GM12878 (cell line): ENCODE measurements around the gene ADGRV1. TPM values are rescaled to one million over a fixed set of nuclear protein-coding genes. Genes with fewer than 3 reads are reported as not detected.

ENCODE experiments used
- ATAC-seq: fragments of 200-7000 bp; cut with Tn5 transposase; 3 replicates; pipeline ENCODE4 v1.9.1; 2020; ENCODE audit warnings: mild to moderate bottlenecking, moderate library complexity
- BruUV-seq: library from RNA; stranded (reverse); fragments of 400-500 nt; replicated peaks from 2 replicates; lab custom pipeline; 2021; lab: Mats Ljungman, UMichigan
- CTCF ChIA-PET: fragments of 300-600 bp; sonication (Branson Sonifier 250); formaldehyde crosslinking; extraction: SDS; loops from one replicate; lab custom pipeline; 2021; ENCODE audit warnings: inconsistent platforms; lab: Yijun Ruan, JAX
- POLR2A ChIA-PET: fragments of 350-600 bp; formaldehyde crosslinking; extraction: SDS; loops from one replicate; lab custom pipeline; 2021; ENCODE audit warnings: inconsistent platforms; lab: Charles Lee
- RAD21 ChIA-PET: fragments of 300-600 bp; sonication (Branson Sonifier 250); formaldehyde crosslinking; loops from one replicate; lab custom pipeline; 2023; ENCODE audit warnings: antibody characterized with exemption; ENCODE audit not compliant: unreplicated experiment; lab: Charles Lee
- SMC1A ChIA-PET: fragments of 300-600 bp; sonication (Branson Sonifier 250); formaldehyde crosslinking; loops from one replicate; lab custom pipeline; 2023; ENCODE audit not compliant: unreplicated experiment, uncharacterized antibody; lab: Charles Lee
- DNase-seq: peaks from one replicate; pipeline ENCODE4 v3.0.0-alpha.2; 2011; ENCODE audit warnings: low read depth, low spot score
- FAIRE-seq: peaks from 3 replicates; lab custom pipeline; 2011; peaks lifted over from hg19 to GRCh38; lab: Jason Lieb, UNC
- H2AFZ ChIP-seq: 2 replicates; pipeline ENCODE4 v1.6.0; 2011; ENCODE audit warnings: low read depth, low read length, control low read depth; ENCODE audit not compliant: control insufficient read depth
- H3K27ac ChIP-seq: 2 replicates; pipeline ENCODE4 v1.5.1; 2011; ENCODE audit warnings: control low read depth; ENCODE audit not compliant: control insufficient read depth, insufficient read depth
- H3K27me3 ChIP-seq, 2 experiments: replicated peaks in 1 of 2; 2 replicates each; pipeline versions ENCODE4 v1.6.0 to v1.6.1; 2011; ENCODE audit warnings: low read length in 1 of 2; ENCODE audit not compliant: control insufficient read depth in 2 of 2, insufficient read depth in 2 of 2
- H3K36me3 ChIP-seq, 2 experiments: 2 replicates each; pipeline ENCODE4 v1.5.1; 2011; ENCODE audit warnings: low read length in 1 of 2; ENCODE audit not compliant: control insufficient read depth in 2 of 2, insufficient read depth in 2 of 2
- H3K4me1 ChIP-seq: 2 replicates; pipeline ENCODE4 v1.6.1; 2011; ENCODE audit warnings: mild to moderate bottlenecking, low read length, moderate library complexity, mixed read lengths; ENCODE audit not compliant: control insufficient read depth, insufficient read depth
- H3K4me2 ChIP-seq: 2 replicates; pipeline ENCODE4 v1.6.0; 2011; ENCODE audit warnings: control low read depth; ENCODE audit not compliant: control insufficient read depth, insufficient read depth
- H3K4me3 ChIP-seq: fragments of 200-600 bp; sonication (generic); 2 replicates; pipeline ENCODE4 v1.5.1; 2016
- H3K79me2 ChIP-seq: 2 replicates; pipeline ENCODE4 v1.6.0; 2011; ENCODE audit warnings: low read length; ENCODE audit not compliant: control insufficient read depth, insufficient read depth
- H3K9ac ChIP-seq: 2 replicates; pipeline ENCODE4 v1.8.0; 2011; ENCODE audit warnings: low read length, control low read depth, mixed read lengths; ENCODE audit not compliant: control insufficient read depth, insufficient read depth
- H3K9me3 ChIP-seq: replicated peaks from 3 replicates; pipeline ENCODE4 v1.5.1; 2011; ENCODE audit warnings: mild to moderate bottlenecking, low read length; ENCODE audit not compliant: control insufficient read depth, insufficient read depth
- H4K20me1 ChIP-seq: 2 replicates; pipeline ENCODE4 v1.6.0; 2011; ENCODE audit not compliant: control insufficient read depth, insufficient read depth
- ASH2L ChIP-seq: fragments of 300-600, 200-600 bp; sonication (generic); IDR thresholded peaks from 2 replicates; pipeline ENCODE4 v1.6.1; 2017; ENCODE audit warnings: low read depth, mild to moderate bottlenecking, borderline replicate concordance
- BMI1 ChIP-seq: fragments of 450-650 bp; IDR thresholded peaks from 2 replicates; pipeline ENCODE4 v1.6.1; 2016; ENCODE audit warnings: mild to moderate bottlenecking, moderate library complexity, borderline replicate concordance
- ETV6 ChIP-seq, 2 experiments: fragments of 450-650 bp in 1 of 2; IDR thresholded peaks in 1 of 2; conservative IDR thresholded peaks in 1 of 2; 2 replicates each; pipeline ENCODE4 v1.6.1; 2014; ENCODE audit warnings: antibody characterized with exemption in 1 of 2, borderline replicate concordance in 1 of 2, low read depth in 1 of 2, mild to moderate bottlenecking in 1 of 2, moderate library complexity in 1 of 2
- EZH2 ChIP-seq: IDR thresholded peaks from 2 replicates; pipeline ENCODE4 v1.6.1; 2012; ENCODE audit warnings: low read depth, mild to moderate bottlenecking, control low read depth, inconsistent platforms, low read length, borderline replicate concordance; ENCODE audit not compliant: control insufficient read depth
- FOXK2 ChIP-seq: fragments of 450-650 bp; IDR thresholded peaks from 2 replicates; pipeline ENCODE4 v1.6.1; 2017; ENCODE audit warnings: mild to moderate bottlenecking, moderate library complexity
- HCFC1 ChIP-seq: fragments of 150-350 bp; IDR thresholded peaks from 2 replicates; pipeline ENCODE4 v1.6.1; 2014; ENCODE audit warnings: low read length
- IKZF1 ChIP-seq: fragments of 450-650 bp; conservative IDR thresholded peaks from 2 replicates; pipeline ENCODE4 v1.6.1; 2017; ENCODE audit warnings: antibody characterized with exemption, mild to moderate bottlenecking
- NFXL1 ChIP-seq: fragments of 450-650 bp; IDR thresholded peaks from 2 replicates; pipeline ENCODE4 v1.6.1; 2017; ENCODE audit warnings: antibody characterized with exemption, mild to moderate bottlenecking, borderline replicate concordance
- NRF1 ChIP-seq: conservative IDR thresholded peaks from 2 replicates; pipeline ENCODE4 v1.6.1; 2011; ENCODE audit warnings: mild to moderate bottlenecking, low read depth, low read length, improper control_type of control experiment
- RAD51 ChIP-seq: fragments of 450-650 bp; IDR thresholded peaks from 2 replicates; pipeline ENCODE4 v1.6.1; 2016; ENCODE audit warnings: moderate library complexity, mild to moderate bottlenecking, inconsistent platforms
- SREBF1 ChIP-seq: IDR thresholded peaks from 2 replicates; pipeline ENCODE4 v1.6.1; 2012; ENCODE audit warnings: mild to moderate bottlenecking, low read length
- ZBED1 ChIP-seq: IDR thresholded peaks from 2 replicates; pipeline ENCODE4 v1.6.1; 2016; ENCODE audit warnings: borderline replicate concordance
- WGBS: methylation state at CpG from one replicate; pipeline ENCODE4 v1.1.6; 2016; ENCODE audit warnings: low lambda C conversion rate; ENCODE audit not compliant: insufficient replicate concordance, insufficient coverage; ENCODE audit errors: missing lambda C conversion rate; 5-methylcytosine and 5-hydroxymethylcytosine counted together
- in situ Hi-C: fragments of 300-500 bp; cut with MboI; formaldehyde crosslinking; loops from 9 replicates; pipeline ENCODE4 v1.14.3; 2018; ENCODE audit warnings: mixed read lengths
- intact Hi-C: fragments of 100-400 bp; cut with micrococcal nuclease; formaldehyde crosslinking; loops from one replicate; pipeline ENCODE4 v1.14.2; 2022; ENCODE audit not compliant: unreplicated experiment
- polyA plus RNA-seq, 11 experiments: library from polyadenylated mRNA; depleted of rRNA in 4 of 11; unstranded in 6 of 11; stranded (reverse) in 5 of 11; fragments of >200 nt; fragmentation: Nextera tagmentation in 4 of 11; fragmentation: Illumina TruSeq in 1 of 11; extraction: Ambion mirVana in 4 of 11; extraction: Trizol in 1 of 11; gene quantifications; 1 replicate in 1 of 11; 2 replicates in 10 of 11; pipeline versions ENCODE4 v1.2.1 to v1.2.3, GENCODE V29; 2011 to 2016; ENCODE audit warnings: inconsistent platforms in 2 of 11, missing spikeins in 2 of 11, low read depth in 1 of 11
- total RNA-seq, 4 experiments: library from RNA; depleted of rRNA in 3 of 4; stranded (reverse); fragments of >200 nt in 3 of 4; fragmentation: Illumina TruSeq in 1 of 4; extraction: Trizol in 1 of 4; gene quantifications; 2 replicates each; pipeline versions ENCODE4 v1.2.1 to v1.2.3, GENCODE V29; 2013 to 2021
- TF ChIP-seq, protein P1 (sequence below): fragments of 450-650 bp; IDR thresholded peaks from 2 replicates; pipeline ENCODE4 v1.6.1; 2017; ENCODE audit warnings: mild to moderate bottlenecking, moderate library complexity
- TF ChIP-seq, protein P2 (sequence below): fragments of 450-650 bp; IDR thresholded peaks from 2 replicates; pipeline ENCODE4 v1.6.1; 2016; ENCODE audit warnings: mild to moderate bottlenecking
- TF ChIP-seq, protein P3 (sequence below): fragments of 450-650 bp; IDR thresholded peaks from 2 replicates; pipeline ENCODE4 v1.6.1; 2017; ENCODE audit warnings: low read depth, mild to moderate bottlenecking, moderate library complexity
- TF ChIP-seq, protein P4 (sequence below): IDR thresholded peaks from 2 replicates; pipeline ENCODE4 v1.6.1; 2012; ENCODE audit warnings: low read length, inconsistent platforms

ADGRV1 gene
- total and polyA plus RNA-seq, 10 of the 15 experiments (the other 5 are each of a cell fraction or from before 2014, with no cell fraction given) = 0.04 to 8.1 (median 0.16) TPM; not detected in 1

DNA sequence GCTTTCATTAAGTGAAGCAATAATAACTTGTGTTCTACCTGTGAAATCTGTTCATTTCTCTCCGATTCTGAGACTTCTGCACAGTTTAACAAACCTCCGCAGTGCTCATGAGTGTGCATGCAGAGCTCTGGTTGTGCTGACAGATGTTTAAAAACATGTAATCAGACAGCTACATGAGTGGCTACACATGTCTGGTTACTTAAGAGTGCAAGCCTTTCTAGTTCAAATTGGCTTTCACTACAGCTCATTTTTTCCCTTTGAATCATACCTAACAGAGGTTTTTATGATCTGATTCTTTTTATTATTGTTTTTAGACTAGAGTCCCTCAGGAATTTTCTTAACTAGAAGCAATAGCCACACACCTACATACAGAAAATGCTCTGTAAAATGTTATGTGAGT, 514.3 kb downstream of the ADGRV1 start:
- TF ChIP-seq NRF1 (no peak), SREBF1 (no peak), ASH2L (no peak), HCFC1 (no peak), RAD51 (no peak), NFXL1 (no peak), FOXK2 (no peak), IKZF1 (no peak), BMI1 (no peak), ZBED1 (no peak), ETV6 (conservative IDR thresholded peaks at IDR 0.05 in 1 of 2, IDR thresholded peaks at IDR 0.05 in 1 of 2; ENCODE audit: borderline replicate concordance in 1 of 2, low read depth in 1 of 2) (no peak), EZH2 (no peak)
- TF ChIP-seq, protein P1, sequence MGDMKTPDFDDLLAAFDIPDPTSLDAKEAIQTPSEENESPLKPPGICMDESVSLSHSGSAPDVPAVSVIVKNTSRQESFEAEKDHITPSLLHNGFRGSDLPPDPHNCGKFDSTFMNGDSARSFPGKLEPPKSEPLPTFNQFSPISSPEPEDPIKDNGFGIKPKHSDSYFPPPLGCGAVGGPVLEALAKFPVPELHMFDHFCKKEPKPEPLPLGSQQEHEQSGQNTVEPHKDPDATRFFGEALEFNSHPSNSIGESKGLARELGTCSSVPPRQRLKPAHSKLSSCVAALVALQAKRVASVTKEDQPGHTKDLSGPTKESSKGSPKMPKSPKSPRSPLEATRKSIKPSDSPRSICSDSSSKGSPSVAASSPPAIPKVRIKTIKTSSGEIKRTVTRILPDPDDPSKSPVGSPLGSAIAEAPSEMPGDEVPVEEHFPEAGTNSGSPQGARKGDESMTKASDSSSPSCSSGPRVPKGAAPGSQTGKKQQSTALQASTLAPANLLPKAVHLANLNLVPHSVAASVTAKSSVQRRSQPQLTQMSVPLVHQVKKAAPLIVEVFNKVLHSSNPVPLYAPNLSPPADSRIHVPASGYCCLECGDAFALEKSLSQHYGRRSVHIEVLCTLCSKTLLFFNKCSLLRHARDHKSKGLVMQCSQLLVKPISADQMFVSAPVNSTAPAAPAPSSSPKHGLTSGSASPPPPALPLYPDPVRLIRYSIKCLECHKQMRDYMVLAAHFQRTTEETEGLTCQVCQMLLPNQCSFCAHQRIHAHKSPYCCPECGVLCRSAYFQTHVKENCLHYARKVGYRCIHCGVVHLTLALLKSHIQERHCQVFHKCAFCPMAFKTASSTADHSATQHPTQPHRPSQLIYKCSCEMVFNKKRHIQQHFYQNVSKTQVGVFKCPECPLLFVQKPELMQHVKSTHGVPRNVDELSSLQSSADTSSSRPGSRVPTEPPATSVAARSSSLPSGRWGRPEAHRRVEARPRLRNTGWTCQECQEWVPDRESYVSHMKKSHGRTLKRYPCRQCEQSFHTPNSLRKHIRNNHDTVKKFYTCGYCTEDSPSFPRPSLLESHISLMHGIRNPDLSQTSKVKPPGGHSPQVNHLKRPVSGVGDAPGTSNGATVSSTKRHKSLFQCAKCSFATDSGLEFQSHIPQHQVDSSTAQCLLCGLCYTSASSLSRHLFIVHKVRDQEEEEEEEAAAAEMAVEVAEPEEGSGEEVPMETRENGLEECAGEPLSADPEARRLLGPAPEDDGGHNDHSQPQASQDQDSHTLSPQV = no peak
- TF ChIP-seq, protein P2, sequence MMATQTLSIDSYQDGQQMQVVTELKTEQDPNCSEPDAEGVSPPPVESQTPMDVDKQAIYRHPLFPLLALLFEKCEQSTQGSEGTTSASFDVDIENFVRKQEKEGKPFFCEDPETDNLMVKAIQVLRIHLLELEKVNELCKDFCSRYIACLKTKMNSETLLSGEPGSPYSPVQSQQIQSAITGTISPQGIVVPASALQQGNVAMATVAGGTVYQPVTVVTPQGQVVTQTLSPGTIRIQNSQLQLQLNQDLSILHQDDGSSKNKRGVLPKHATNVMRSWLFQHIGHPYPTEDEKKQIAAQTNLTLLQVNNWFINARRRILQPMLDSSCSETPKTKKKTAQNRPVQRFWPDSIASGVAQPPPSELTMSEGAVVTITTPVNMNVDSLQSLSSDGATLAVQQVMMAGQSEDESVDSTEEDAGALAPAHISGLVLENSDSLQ = no peak
- TF ChIP-seq, protein P3, sequence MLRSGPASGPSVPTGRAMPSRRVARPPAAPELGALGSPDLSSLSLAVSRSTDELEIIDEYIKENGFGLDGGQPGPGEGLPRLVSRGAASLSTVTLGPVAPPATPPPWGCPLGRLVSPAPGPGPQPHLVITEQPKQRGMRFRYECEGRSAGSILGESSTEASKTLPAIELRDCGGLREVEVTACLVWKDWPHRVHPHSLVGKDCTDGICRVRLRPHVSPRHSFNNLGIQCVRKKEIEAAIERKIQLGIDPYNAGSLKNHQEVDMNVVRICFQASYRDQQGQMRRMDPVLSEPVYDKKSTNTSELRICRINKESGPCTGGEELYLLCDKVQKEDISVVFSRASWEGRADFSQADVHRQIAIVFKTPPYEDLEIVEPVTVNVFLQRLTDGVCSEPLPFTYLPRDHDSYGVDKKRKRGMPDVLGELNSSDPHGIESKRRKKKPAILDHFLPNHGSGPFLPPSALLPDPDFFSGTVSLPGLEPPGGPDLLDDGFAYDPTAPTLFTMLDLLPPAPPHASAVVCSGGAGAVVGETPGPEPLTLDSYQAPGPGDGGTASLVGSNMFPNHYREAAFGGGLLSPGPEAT = no peak
- TF ChIP-seq, protein P4, sequence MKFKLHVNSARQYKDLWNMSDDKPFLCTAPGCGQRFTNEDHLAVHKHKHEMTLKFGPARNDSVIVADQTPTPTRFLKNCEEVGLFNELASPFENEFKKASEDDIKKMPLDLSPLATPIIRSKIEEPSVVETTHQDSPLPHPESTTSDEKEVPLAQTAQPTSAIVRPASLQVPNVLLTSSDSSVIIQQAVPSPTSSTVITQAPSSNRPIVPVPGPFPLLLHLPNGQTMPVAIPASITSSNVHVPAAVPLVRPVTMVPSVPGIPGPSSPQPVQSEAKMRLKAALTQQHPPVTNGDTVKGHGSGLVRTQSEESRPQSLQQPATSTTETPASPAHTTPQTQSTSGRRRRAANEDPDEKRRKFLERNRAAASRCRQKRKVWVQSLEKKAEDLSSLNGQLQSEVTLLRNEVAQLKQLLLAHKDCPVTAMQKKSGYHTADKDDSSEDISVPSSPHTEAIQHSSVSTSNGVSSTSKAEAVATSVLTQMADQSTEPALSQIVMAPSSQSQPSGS = no peak
- Histone ChIP-seq H3K36me3 (no peaks in the 10 kb centered on the region), H4K20me1 (no peaks in the 10 kb centered on the region), H3K9me3 (no peaks in the 10 kb centered on the region), H3K4me3 (no peak overlapping the region), H3K4me2 (no peak overlapping the region), H3K27me3 (no peaks in the 10 kb centered on the region), H3K27ac (no peak overlapping the region), H3K79me2 (no peaks in the 10 kb centered on the region), H3K4me1 (no peaks in the 10 kb centered on the region), H3K9ac (no peak overlapping the region), H2AFZ (no peak overlapping the region)
- ChIA-PET RAD21 (interaction anchor here (0.7 to 1.2 kb wide), 4 partner anchors 127 to 313 kb away, joined by 3 to 4 read pairs (median 4); no protein-coding TSS in a partner anchor), CTCF (interaction anchor here (1.4 to 2.4 kb wide), 2 partner anchors 140 to 346 kb away, joined by 4 to 9 read pairs; no protein-coding TSS in a partner anchor), SMC1A (interaction anchor here (0.7 to 1.6 kb wide), 9 partner anchors 12 to 410 kb away, joined by 3 to 7 read pairs (median 4); no protein-coding TSS in a partner anchor), POLR2A (interaction anchor here (0.6 kb wide), 1 partner anchor 135 kb away, joined by 5 read pairs; no protein-coding TSS in a partner anchor)
- WGBS = 17% methylated on average over 2 of the region's 2 CpGs
- FAIRE-seq (no peak), DNase-seq (no peak), ATAC-seq (no peak)
- in situ Hi-C loops (no loop called here), intact Hi-C loops (no loop called here)
- BruUV-seq = no TSS peak
